ENCODE results near the gene PEA15.

PEA15 gene

DNA sequence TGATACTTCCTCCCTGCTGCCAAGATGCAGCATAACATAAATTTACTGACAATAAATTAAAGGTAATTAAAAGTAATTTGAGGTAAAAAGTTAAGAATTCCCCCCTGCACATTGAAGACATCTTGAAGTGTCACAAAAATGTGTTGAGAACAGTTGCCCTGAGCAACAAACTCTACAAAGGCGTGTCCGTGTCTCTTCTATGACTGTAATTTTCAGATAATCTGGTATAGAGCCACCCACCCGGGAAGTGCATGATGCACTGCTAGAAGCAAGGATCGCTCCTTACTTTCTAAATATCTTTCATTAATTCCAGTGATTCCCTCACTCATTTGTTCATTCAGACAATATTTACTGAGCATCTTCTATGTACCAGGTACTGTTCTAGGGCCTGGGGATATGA, 25.8 kb upstream of the PEA15 start:
- DNase-seq (ENCODE audit: low spot score) = no peak

DNA sequence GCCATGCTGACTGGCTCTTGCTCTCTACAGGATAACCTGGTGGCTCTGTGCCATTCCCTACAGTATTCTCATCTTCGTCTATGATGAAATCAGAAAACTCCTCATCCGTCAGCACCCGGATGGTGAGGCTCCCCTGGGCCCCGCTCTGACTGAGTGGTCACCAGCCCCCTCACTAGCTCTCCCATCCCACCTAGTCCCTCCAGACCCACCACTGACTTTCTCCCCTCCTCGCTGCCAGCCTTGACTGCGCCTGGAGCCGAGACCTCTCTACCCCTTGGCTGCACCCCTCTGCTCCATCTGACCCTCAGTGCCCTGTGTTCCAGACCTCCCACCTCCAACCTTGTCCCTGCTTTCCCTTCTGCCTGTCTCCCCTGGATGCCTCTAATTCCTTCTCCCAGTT, 18.9 kb upstream of the PEA15 start:
- no peak for DNase-seq (ENCODE audit: low spot score)

DNA sequence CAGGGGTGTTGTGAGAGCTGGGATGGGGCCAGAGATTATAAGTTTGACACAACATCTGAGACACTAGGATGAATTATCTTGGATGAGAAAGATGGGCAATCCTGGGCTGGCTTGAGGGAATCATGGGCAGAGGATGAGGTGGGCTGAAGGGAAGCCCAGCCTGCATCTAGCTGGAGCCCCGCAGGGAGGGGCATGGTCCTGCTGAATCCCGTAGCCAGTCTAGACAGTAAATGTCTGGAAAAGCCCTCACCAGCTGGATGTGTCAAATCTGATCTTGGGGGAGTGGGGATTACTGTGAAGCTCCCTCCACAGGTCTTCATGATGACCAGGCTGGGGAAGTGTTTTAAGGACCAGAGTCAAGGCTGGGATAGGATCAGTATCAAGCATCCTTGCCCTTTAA, 18.5 kb upstream of the PEA15 start:
- DNase-seq (ENCODE audit: low spot score) = no peak

DNA sequence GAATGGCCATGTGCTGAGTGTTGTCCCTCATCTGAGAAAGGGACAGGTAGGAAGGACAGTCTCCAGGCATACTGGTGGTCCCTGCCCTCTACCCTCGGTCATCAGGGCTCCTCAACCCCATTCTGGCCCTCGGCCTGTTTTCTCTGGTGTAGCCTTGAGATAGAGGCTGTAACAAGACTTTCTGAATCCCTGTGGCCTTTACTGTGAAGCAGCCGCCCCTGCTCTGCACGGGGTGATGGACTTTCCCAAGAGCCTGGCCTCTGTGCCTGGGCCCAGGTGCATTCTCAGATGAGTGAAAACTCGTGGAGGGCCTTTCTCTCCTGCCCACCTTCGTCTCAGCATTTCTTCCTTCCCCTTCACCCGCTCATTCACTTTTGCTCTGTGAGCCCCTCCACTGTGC, 17.8 kb upstream of the PEA15 start:
- no peak for DNase-seq (ENCODE audit: low spot score)

DNA sequence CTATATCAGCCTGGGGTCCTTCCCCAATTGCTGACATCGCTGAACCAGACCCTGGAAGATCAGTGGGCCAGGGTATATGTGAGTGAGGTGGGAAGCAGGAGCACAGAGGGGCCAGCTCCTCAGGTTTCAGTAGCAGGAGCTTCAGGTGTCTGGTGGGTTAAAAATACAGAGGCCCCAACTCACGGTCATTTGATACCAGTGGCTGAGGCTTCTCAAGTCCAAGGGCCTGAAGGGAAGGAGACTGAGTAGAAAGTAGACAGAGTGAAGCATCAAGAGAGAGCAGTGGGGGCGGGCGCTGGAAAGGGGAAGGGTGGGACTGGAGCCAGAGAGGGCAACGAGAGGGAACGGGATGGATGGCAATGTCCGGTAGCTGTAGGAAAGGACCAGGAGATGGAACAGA, 16.8 kb upstream of the PEA15 start:
- DNase-seq (ENCODE audit: low spot score) = no peak

DNA sequence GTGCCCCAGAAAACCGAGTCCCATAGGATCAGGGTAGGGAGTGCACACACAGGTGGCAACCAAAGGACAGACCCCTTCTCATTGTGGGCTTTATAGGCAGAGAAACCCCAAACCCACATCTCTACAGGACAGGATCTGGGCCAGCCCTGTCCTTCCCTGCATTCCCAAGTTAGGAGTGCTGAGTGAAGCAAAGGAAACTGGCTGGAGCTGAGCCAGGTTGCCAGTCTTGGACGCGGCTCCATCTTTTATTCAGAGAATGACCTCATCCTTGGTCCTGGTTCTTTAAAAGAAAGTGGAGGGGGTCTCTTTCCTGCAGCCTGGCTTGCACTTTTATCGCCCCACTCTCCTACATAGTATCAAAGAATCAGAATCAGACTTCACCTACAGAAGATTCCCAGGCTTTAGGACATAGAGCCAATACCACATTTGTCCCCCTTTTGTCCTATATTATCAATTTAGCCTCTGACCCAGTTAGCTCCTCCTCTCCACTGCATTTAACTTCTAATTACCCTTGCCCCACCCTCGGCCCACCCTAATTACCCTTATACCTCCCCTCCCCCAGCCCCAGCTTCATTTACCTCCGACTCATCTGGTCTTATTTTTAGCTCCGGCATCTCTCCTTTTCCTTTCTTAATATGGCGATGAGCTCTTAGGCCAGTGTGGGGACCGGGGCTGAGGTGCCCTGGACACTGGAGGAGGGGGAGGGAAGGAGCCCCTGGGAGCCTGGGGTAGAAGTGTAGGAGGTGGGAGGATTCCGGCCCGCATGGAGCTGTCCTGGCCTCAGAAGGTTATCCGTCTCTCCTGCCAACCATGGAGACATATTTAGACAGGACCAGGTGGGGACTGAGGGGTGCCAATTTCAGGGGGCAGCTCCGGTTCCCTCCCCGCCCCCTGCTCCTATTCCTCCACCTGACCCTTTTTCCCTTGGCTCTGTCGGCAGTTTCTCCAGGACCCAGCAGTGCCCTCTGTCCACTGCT, 15.2 kb upstream of the PEA15 start, which contains the start of gene CASQ1:
Gene CASQ1, plus strand, starts transcription at position 927 of the 977 bp plus-strand sequence. CDS start 177 bp downstream, outside the sequence.
- DNase-seq (ENCODE audit: low spot score) = no peak

DNA sequence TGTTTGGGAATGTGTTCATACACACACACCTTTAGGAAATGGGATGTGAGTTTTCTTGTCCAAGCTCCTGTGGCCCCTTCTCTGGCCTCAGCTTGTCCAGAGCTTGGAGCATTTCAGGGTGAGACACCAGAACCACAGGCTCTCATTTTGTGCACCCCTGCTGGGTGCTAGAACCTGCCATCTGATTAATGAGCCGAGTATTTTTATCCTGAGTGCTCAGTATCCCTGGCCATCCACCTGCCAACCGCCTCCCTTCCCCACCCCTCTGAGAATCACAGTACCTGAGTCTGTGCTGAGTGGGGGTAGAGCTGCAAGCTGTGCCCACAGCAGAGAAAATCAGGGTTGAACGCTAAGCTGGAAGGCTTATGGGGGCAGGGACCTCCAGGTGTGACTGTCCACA, 13.4 kb upstream of the PEA15 start:
- DNase-seq (ENCODE audit: low spot score) = no peak

DNA sequence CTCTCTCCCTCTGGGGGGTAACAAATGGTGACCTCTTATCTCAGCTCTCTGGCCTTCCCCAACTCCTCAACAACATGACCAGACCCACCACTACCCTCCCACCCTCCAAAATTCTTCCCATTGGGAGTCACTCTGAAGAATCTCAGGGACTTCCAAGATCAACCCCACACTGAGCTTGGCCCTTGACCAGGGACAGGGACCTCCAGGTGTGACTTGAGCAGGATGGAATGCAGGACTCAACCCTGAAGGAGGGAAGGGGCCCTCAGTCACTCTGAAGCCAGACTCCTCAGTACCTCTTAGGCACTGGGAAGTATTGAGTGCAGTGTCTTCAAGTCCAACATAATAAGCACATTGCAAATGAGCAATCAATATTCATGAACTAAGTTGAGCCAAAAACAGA, 12.9 kb upstream of the PEA15 start:
- no peak for DNase-seq (ENCODE audit: low spot score)

DNA sequence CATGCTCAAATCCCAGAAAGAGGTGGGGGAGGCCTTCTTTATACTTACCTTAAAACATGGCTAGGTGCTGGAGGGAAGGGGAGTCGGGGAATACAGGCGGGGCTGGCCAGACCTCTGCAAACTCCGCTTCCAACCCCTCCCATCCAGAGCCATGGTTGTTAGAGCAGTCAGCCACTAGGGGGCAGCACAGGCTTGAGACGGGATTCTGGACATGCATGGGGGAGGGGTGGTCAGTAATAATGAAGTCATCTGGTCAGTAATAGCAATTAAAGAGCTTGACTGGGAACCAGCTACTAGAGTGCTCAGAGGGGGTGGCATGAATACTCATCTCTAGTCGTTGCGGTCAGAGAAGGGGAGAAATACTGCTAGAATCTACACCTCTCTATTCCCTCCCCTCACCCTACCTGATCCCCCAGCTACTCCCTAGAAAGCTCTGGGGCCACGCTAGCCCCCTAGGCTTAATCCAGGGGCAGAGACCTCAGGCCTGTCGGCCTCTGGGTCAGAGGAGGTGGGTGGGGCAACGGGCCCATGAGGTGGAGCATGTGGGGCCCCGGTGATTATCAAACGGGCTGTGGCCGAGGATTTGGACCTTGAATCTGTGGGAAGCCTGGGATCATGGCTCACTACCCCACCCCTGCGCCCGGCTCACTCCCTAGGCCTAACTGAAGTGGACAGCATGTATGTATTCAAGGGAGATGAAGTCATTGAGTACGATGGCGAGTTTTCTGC, 11.9 kb upstream of the PEA15 start:
- peak; percentile 77 for DNase-seq (ENCODE audit: low spot score)

DNA sequence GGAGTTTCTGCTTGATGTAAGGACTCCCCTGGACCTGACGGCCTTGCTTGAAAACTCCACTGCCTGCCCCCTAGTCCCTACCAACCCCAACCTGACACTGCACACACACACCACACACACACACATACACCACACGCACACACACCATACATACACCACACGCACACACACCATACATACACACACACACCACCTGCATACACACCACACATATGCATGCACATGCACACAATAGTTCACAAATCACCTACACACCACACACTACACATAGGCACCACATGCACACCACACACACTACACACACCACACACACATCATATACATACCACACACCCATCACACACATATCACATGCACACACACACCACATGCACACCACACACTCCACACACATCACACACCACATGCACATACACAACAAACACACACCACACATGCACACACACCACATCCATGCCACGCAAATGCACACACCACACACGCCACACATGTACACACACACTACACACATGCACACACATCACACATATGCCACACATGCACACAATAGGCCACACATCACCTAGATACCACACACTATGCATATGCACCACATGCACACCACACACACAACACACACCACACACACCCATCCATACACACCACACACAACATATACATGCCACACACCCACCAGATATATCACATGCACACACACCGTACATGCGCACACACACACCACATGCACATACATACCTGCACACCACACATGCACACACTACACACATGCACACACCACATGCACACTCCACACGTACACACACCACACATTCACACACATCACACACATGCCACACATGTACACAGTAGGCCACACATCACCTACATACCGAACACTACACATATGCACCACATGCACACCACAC, 11.1 kb upstream of the PEA15 start:
- no peak for DNase-seq (ENCODE audit: low spot score)

DNA sequence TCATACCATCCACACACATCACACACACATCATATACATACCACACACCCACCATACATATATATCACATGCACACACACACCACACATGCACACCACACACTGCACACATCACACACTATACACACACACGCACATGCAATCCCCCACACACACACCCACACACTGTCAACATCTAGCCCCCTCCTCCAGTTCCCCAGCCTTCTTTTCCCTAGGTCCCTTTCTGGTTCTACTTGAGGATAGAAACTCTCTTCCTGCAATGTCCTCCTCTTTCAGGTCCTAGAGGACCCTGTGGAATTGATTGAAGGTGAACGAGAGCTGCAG, 10.5 kb upstream of the PEA15 start:
- DNase-seq (ENCODE audit: low spot score) = no peak

DNA sequence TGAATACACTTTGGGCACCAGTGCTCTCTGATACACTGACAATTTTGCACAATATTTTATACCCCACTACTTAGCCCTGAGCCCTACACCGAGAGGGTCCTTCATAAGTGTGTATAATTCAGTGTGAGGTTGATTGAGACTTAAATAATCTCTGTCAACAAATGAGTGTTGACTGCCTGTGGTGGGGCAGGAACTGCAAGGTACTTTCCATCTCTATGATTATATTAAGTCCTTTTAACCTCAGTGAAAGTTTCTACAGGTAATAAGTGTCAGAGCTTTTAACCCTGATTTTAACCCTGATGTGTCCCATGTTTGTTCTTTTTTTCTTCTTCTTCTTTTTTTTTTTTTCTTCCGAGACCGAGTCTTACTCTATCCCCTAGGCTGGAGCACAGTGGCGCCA, 9.0 kb upstream of the PEA15 start:
- DNase-seq (ENCODE audit: low spot score) = no peak

DNA sequence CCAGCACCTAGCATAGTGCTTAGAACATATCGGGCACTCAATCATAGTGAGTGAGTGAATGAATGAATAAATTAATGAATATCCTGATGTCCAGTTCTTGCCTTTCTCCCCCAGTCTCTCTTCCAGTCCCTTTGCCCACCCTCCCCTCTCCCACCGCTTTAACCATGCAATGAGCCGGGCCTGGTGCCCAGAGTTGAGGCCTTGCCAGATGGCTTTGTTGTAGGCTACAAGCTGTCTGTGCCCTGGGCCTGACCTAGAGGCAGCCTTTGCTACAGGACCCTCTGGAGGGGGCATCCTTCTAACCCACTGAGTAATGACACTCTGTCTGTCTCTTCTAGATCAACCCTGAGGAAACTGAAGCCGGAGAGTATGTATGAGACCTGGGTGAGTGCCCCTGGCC, 8.0 kb upstream of the PEA15 start:
- no peak for DNase-seq (ENCODE audit: low spot score)

DNA sequence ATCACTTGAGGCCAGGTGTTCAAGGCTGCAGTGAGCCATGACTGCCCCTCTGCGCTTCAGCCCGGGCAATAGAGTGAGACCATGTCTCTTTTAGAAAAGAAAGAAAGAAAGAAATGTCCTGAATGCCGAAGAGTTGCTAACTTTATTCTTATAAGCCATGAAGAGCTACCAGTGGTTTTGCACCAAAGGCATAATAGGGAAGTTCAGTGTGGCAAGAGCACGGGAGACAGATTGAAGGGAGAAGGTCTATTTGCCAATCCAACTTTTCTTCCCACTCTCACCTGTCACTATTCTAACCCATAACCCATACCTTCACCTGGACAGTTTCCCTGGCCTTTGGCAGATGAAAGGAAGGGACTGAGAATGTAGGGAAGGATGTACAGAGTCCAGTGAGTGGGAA, 4.4 kb upstream of the PEA15 start:
- DNase-seq (ENCODE audit: low spot score) = no peak

DNA sequence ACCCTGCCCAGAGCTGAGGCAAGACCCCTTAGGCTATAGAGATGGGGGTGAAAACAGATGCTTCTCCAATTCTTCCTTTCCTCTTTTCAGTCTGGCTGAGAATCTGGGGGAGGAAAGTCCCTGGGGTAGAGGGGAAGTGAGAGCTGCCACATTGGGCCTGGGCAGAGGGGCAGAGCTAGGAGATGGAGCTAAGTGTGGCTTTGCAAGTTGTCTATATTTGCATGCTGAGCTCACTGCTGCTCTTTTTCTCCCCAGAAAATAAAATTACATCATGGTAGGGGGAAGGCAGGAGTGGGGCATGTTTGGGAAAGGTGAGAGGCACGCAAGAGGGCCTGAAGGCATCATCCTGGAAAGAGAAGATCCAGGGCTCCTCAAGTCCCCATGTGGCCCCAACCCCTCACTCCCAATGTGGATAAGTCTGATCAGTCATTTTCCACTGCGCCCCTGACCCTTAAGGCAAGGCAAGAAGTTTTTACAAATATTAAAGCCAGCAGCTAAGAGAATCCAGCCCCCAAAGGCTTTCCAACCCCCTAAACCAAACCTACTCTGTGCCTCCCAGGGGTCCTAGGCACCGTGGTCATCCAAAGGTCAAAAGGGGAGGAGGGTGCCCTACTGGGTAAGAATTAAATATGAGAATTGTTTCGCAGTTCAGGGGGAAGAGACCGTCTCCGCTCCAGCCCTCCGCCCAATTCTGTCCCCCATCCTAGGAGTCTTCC, 500 bp upstream of the PEA15 start:
- no peak for DNase-seq (ENCODE audit: low spot score)

DNA sequence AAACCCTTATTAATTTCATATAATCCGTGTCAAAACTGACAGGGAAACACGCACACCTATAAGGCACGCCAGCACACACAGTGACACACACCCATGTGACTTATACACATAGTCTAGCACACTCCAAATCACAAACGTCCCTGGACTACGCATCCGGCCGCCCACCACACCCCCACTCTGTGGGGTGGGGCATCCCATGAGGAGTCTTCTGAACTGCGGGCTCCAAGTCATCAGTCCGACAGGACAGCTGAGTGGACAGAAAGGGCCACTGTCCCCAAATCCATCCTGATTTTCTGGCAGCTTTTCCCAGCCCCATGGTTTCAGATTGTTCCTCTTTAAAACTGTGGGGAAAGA, 829 bp downstream of the PEA15 start:
- peak; percentile 43 for DNase-seq (ENCODE audit: low spot score)

DNA sequence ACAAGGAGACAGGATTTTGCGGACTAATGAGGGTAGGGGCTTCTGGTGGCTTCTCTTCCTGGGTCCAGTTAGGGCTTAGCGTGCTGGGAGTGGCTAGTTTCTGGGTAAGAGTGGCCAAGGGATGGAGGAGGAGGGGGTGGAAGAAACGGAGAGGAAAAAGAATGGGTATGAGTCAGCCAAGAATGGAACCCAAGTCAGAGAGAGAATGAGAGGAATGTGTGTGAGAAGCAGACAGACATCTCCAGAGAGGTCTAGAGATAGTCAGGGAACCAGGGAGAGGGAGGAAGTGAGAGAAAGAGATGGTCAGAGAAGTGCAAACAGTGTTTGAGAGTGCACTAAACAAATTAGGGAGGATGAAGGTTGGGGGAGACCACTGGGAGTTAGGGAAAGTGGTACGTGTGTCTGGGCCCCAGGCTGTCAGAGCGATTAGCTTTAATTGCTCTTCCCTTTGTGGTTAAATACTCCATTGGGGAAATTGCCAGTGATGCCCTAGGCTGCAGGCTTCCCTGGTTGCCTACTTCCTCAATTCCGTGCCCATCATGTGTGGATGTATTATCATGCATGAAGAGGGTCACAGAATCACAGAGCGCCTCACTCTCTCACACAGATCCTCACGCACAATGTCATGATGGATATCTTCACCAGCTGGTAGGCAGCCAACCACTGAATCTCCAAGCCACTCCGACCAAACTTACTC, 1.4 kb downstream of the PEA15 start:
- no peak for DNase-seq (ENCODE audit: low spot score)

DNA sequence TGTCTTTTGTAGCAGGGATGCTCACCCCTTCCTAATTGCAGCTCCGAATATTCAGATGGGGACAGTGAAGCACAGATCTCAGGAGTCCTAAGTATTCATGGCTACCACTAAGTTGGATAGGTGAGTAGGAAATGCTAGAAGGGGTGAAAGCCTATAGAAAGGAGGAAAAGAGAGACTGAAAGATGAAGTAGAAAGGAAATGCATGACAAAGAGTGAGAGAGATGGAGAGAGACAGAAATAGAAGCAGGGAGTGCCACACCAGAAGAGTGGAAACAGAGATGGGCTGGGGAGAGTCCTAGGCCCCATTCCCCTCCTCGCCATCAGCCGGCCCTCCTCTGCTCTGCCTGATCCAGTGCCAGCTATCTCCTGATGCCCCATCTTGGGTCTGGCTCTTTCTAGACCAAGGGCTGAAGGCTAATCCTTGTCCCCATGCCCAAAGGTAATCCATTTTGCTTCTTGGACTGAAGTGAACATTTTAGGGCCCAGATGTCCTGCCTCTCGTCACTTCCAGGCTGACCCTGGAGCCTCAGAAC, 2.0 kb downstream of the PEA15 start:
- DNase-seq (ENCODE audit: low spot score) = no peak

DNA sequence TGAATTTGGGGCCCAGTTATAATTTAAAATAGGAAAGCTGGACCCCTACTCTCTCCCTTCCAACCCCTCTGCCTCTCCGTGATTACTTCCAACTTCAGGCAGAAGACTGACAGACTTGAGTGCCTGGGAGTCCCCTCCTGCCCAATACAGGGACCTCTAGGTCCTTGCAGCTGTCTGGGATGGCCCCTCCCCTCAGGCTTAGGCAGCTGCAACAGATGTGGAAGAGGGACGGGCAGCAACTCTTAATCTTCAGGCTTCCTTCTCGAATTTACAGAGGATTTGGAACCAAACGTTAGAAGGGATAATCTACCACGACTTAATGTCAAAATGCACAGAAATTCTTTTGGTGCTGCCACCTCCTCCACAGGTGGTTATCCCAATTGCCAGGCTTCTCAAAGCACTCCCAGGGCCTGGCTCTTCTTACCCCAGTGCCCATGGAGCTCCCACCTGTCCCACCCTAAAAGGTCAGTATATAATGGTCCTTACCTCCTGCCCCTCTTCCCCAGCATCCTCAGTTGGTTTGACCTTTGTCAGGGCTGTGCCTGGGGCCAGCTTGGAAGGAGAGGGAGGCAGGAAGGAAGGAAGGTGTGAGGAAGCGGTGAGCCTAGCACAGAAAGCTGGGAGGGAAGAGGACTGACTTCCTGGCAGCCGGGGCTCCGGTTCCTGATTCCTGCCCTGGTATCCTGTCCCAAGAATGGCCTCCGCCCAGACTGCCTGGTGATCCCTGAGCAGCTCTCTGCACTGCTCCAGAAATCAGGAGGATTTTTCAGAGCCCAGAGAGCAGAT, 2.8 kb downstream of the PEA15 start:
- DNase-seq (ENCODE audit: low spot score) = no peak

All from activated CD4-positive, alpha-beta T cell treated with anti-CD3 and anti-CD28 coated beads, Interleukin-2, Interleukin-4, amounts not matched to agents 100 ng/mL and 50 ng/mL, durations not matched to agents 16 hours and 8 hours (primary cell).